Activated T-helper 1 cell treated with anti-CD3 and anti-CD28 coated beads, Interleukin-12 subunit alpha, Interleukin-12 subunit beta, Interleukin-2, Interleukin-4 antibody, amounts not matched to agents 30 ng/mL and 10 ng/mL and 1 ng/mL, durations not matched to agents 14 hours and 24 hours and 36 hours (primary cell): ENCODE results near the gene SFMBT1. TPM values are rescaled to one million over a fixed set of nuclear protein-coding genes. Genes with fewer than 3 reads are reported as not detected.

Source experiments
- DNase-seq: peaks from one replicate; pipeline ENCODE4 v3.0.0; 2021; ENCODE audit warnings: low spot score
- H3K27ac Mint-ChIP-seq: one replicate; pipeline ENCODE4 v1.8.0; 2021; ENCODE audit warnings: mild to moderate bottlenecking, mixed read lengths
- H3K27me3 Mint-ChIP-seq: one replicate; pipeline ENCODE4 v1.8.0; 2022; ENCODE audit warnings: mild to moderate bottlenecking, moderate library complexity, mixed read lengths; ENCODE audit not compliant: insufficient read depth
- H3K36me3 Mint-ChIP-seq: one replicate; pipeline ENCODE4 v1.8.0; 2021; ENCODE audit warnings: low read depth, mixed read lengths
- H3K4me1 Mint-ChIP-seq: one replicate; pipeline ENCODE4 v1.8.0; 2021; ENCODE audit warnings: low read depth, mixed read lengths
- H3K4me3 Mint-ChIP-seq: one replicate; pipeline ENCODE4 v1.8.0; 2021; ENCODE audit warnings: mild to moderate bottlenecking, moderate library complexity, mixed read lengths
- H3K9me3 Mint-ChIP-seq: one replicate; pipeline ENCODE4 v1.8.0; 2021; ENCODE audit warnings: mixed read lengths
- intact Hi-C: fragments of 100-400 bp; cut with micrococcal nuclease; formaldehyde crosslinking; loops from one replicate; pipeline ENCODE4 v1.15.1; 2024
- total RNA-seq: library from RNA; stranded (reverse); gene quantifications from 2 replicates; pipeline ENCODE4 v1.2.3, GENCODE V29; 2022

The SFMBT1 gene
- total RNA-seq, 1 donor from 2014 or later = 28.4 TPM

GRCh38 chr3:53079147-53079546 is 33.3 kb upstream of the SFMBT1 start:
- intact Hi-C loops = no loop called here
- Mint-ChIP-seq H3K9me3 (no peaks in the 10 kb centered on the region), H3K36me3 (peaks cover 9% of the 10 kb centered on the region), H3K4me1 (no peaks in the 10 kb centered on the region), H3K27me3 (no peaks in the 10 kb centered on the region), H3K4me3 (no peak overlapping the region), H3K27ac (no peak overlapping the region)
- DNase-seq = no peak

- Mint-ChIP-seq H3K36me3 (peaks cover 4% of the 10 kb centered on the region), H3K9me3 (no peaks in the 10 kb centered on the region), H3K4me1 (no peaks in the 10 kb centered on the region), H3K27me3 (no peaks in the 10 kb centered on the region), H3K4me3 (no peak overlapping the region), H3K27ac (no peak overlapping the region)
- no peak for DNase-seq
- intact Hi-C loops = no loop called here
Observed at GRCh38 chr3:53078656-53079055, 32.8 kb upstream of the SFMBT1 start.

DNA sequence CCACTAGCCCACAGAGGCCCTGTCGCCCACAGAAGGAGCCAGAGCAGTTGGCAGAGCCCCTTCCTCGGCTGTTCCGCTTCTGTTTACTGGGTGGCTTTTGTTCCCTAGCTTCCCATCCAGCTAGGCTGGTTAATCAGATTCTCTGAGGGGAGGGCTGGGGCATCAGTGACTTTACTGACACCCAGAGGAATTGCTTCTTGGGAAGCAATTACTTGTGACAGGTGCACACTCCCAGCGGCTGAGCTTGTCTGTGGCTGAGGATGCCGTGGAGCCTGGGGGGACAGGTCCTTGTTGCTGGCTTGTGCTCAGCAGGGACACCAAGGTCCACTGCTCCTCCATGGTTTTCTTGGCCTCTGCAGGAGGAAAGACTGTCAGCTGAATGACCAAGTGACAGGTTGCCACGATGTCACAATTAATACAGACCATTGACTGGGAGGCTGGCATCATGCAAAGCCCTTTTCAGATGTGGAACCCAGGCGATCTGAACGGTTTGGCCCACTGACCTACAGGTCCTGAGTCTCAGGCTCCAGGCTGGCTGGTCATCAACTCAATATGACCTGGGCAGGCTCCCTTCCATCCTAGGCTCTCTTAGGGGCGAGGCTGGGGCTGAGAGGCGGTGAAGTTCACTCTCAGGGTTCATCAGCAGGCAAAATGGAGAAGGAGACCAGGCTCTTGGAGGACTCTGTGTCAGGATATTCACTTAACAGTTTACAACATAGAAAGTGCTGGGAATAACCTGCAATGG is 31.8 kb upstream of the SFMBT1 start:
- Mint-ChIP-seq H3K27me3 (no peaks in the 10 kb centered on the region), H3K4me1 (peaks cover 9% of the 10 kb centered on the region), H3K36me3 (peaks cover 3% of the 10 kb centered on the region), H3K27ac (no peak overlapping the region), H3K9me3 (no peaks in the 10 kb centered on the region), H3K4me3 (no peak overlapping the region)
- intact Hi-C loops = no loop called here
- DNase-seq = no peak

- no peaks in the 10 kb centered on the region for H3K36me3 Mint-ChIP-seq
- no peaks in the 10 kb centered on the region for H3K27me3 Mint-ChIP-seq
- no peak overlapping the region for H3K27ac Mint-ChIP-seq
- DNase-seq = no peak
- no peak overlapping the region for H3K4me3 Mint-ChIP-seq
- no peaks in the 10 kb centered on the region for H3K9me3 Mint-ChIP-seq
- H3K4me1 Mint-ChIP-seq = peaks cover 19% of the 10 kb centered on the region
- intact Hi-C loops = no loop called here
Observed at GRCh38 chr3:53075743-53076140, 29.9 kb upstream of the SFMBT1 start.

DNA sequence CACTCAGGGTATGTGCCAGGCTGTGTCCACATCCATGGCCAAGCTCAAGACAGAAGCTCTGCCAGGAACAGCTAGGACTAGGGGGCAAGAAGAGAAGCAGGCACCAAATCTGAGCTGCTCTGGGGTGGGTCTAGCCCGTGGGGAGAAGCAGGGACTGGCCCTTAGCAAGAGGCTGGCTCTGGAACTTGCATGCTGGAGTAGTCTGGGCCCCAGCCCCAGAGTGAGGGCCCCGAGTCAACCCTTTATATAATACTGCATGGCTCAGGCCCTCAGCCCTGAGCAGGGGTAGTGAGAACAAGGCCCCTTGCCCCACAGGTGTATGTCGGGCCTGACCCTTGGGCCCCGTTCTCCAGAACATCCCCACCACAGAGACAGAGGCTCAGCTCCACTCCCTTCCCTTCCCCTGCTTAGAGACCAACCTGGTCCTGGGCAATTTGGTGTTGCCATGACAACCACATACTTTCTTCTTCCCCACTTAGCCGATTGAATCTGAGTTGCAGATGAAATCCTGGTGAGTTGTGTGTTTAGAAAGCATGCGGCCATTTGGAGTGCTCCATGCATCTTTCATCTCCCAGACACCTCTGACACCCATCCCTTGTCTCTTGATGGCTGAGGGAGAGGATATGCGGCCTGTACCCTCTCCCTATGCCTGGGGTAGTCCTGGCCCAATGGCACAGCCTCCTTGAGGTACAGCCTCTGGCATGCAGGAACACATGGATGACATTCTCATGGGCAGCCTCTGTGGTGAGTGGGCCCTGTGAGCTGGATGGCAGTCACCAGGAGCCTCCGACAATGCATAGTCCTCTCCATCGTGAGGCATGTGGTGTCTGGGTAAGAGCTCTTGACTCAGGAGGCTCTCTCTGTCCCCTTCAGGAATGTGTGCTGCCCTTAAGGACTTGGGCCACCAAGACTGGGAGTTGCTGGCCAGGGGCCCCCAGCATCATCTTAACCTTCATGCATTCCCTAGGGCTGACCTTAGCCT is 29.2 kb upstream of the SFMBT1 start:
- Mint-ChIP-seq H3K4me3 (no peak overlapping the region), H3K27ac (no peak overlapping the region), H3K4me1 (peaks cover 19% of the 10 kb centered on the region), H3K36me3 (no peaks in the 10 kb centered on the region), H3K27me3 (no peaks in the 10 kb centered on the region), H3K9me3 (no peaks in the 10 kb centered on the region)
- intact Hi-C loops = no loop called here
- no peak for DNase-seq

DNA sequence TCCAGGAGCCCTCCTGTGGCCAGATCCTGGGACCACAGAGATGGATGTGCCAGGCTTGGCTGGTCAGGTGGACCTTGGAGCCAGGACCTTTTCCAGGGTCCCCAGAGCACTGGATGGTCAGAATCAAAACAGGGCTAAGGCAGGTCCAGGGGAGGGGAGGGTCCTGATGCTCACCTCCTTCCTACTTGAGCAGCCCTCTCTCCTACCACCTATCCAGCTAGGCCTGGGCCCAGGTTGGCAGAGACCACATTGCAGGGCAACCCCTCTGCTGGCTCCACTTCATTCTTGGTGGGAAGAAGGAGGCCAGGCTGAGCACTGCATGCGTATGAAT is 28.5 kb upstream of the SFMBT1 start:
- Mint-ChIP-seq H3K27ac (peak overlapping the region; percentile 48), H3K36me3 (no peaks in the 10 kb centered on the region), H3K9me3 (no peaks in the 10 kb centered on the region), H3K4me3 (peak overlapping the region; percentile 37), H3K4me1 (peaks cover 19% of the 10 kb centered on the region), H3K27me3 (peaks cover 1% of the 10 kb centered on the region)
- DNase-seq = no peak
- intact Hi-C loops = no loop called here

DNA sequence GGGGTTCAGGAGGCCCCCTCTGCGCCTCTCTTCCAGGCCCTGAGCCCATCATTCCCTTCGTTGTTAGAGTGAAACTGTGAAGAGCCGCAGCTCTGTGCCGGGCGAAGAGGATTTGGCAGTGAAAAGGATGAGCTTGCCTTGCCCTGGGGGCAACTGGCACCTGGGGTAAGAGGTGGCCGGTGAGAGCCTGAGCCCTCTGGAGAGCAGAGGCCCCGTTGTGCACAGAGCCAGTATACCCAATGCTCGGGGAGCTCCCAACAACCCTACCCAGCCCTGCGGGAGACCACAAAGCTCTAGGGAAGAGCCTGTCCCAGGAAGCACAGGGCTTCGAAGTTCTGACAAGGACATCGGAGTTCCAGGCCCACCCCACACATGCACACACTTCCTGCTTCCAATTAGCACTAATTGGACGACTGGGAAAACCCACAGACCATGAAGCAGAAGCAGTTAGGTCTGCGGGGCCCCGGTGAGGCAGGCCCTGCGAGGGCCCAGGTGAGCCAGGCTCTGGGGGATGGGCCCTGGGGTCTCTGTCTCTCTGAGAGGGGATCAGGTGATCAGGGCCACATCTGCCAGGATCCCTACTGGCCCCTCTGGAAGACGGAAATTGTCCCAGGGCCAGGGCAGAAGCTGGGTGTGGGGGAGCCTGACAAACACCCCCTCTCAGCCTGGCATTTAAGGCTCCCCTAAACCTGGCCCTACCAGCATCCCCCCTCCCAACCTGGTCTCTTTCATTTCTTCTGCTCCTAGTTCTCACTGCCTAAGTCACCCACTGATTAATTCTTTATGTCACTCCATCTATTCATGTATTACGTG is 27.9 kb upstream of the SFMBT1 start:
- H3K36me3 Mint-ChIP-seq = no peaks in the 10 kb centered on the region
- H3K27ac Mint-ChIP-seq = peak overlapping the region; percentile 95
- H3K4me3 Mint-ChIP-seq = peak overlapping the region; percentile 89
- no peak for DNase-seq
- H3K4me1 Mint-ChIP-seq = peaks cover 19% of the 10 kb centered on the region
- H3K9me3 Mint-ChIP-seq = no peaks in the 10 kb centered on the region
- H3K27me3 Mint-ChIP-seq = peaks cover 2% of the 10 kb centered on the region
- intact Hi-C loops = loop anchor here (1.0 to 2.0 kb wide), 3 partner anchors 27 to 57 kb away; partner anchors contain the start of genes RFT1 and SFMBT1

DNA sequence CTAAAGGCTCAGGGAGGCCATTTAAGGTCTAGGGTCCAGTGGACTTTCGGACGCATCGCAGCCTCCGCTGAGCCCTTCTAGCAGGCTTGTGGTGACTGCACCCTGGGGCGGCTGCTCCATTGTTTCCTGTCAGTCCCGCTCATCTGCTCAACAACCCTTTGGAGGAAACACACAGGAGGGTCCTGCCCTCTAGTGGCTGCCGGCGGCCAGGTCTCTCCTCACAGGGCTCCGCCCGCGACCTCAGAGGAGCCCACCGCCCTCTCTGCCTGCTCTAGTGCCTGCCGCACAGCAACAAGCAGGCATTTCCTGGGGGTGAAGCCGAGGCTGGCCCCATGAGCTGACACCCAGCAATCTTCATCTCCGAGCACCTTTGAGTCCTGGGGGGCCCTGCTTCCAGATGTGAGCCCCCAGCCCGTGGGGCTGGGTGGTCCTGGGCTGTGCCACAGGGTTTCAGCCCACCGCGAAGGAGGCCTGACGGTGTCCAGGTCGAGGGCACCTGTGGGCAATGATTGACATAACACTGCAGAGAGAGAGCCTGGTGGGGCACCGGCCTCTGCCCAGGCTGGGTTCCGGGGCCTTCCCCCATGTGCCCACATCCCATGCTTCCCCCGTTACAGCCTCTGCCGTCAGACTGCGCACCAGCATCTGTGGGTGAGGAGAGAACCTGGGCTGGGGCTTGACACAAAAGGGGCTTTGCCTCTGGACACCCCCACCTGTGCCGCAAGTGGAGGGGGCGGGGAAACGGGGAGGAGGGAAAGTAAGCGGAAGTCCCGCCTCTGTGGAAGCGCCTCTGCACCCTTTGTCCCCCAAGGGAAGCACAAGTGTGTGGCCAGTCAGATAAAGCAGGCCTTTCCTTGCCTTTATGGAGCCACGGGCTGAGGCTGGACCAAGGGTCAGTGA is 27.0 kb upstream of the SFMBT1 start:
- peaks cover 2% of the 10 kb centered on the region for H3K27me3 Mint-ChIP-seq
- peak overlapping the region; percentile 95 for H3K27ac Mint-ChIP-seq
- peaks cover 19% of the 10 kb centered on the region for H3K4me1 Mint-ChIP-seq
- DNase-seq = peak; percentile 85
- intact Hi-C loops = loop anchor here (1.0 to 2.0 kb wide), 10 partner anchors 27 to 367 kb away; partner anchors contain the start of genes RFT1, SFMBT1, SPCS1 and STIMATE
- no peaks in the 10 kb centered on the region for H3K36me3 Mint-ChIP-seq
- H3K4me3 Mint-ChIP-seq = peak overlapping the region; percentile 89
- H3K9me3 Mint-ChIP-seq = no peaks in the 10 kb centered on the region

- DNase-seq = no peak
- Mint-ChIP-seq H3K36me3 (no peaks in the 10 kb centered on the region), H3K4me3 (peak overlapping the region; percentile 89)
Observed at GRCh38 chr3:53071882-53072431, 26.1 kb upstream of the SFMBT1 start.

GRCh38 chr3:53069422-53070068 is 23.7 kb upstream of the SFMBT1 start:
- Mint-ChIP-seq H3K27me3 (peaks cover 8% of the 10 kb centered on the region), H3K4me1 (peaks cover 19% of the 10 kb centered on the region), H3K9me3 (no peaks in the 10 kb centered on the region), H3K4me3 (no peak overlapping the region), H3K27ac (no peak overlapping the region), H3K36me3 (no peaks in the 10 kb centered on the region)
- no peak for DNase-seq
- intact Hi-C loops = no loop called here

More at GRCh38 chr3:53071882-53072431, 26.1 kb upstream of the SFMBT1 start:
- Mint-ChIP-seq H3K27ac (peak overlapping the region; percentile 95), H3K9me3 (no peaks in the 10 kb centered on the region), H3K4me1 (peaks cover 19% of the 10 kb centered on the region), H3K27me3 (peaks cover 2% of the 10 kb centered on the region)
- intact Hi-C loops = loop anchor here (1.0 to 2.0 kb wide), 8 partner anchors 37 to 366 kb away; partner anchors contain the start of genes SPCS1 and STIMATE

GRCh38 chr3:53068176-53068575 is 22.3 kb upstream of the SFMBT1 start:
- Mint-ChIP-seq H3K4me1 (peaks cover 15% of the 10 kb centered on the region), H3K27ac (no peak overlapping the region), H3K9me3 (no peaks in the 10 kb centered on the region), H3K27me3 (peaks cover 13% of the 10 kb centered on the region), H3K4me3 (no peak overlapping the region), H3K36me3 (no peaks in the 10 kb centered on the region)
- intact Hi-C loops = no loop called here
- no peak for DNase-seq
